NB4 (cell line): ENCODE measurements around the gene LYRM2.
"Not testable (repeated sequence)": the region's sequence is repeated elsewhere in the genome, so short reads cannot be mapped to it uniquely, and the experiment has no call there.

Experiments
- CTCF ChIP-seq: IDR thresholded peaks from one replicate; pipeline ENCODE4 v1.5.1; 2012; ENCODE audit warnings: low read depth, low read length
- MAX ChIP-seq: IDR thresholded peaks from 2 replicates; pipeline ENCODE4 v1.6.1; 2011; ENCODE audit warnings: low read depth, low read length
- MYC ChIP-seq: IDR thresholded peaks from 2 replicates; pipeline ENCODE4 v1.6.1; 2011; ENCODE audit warnings: low read depth, low read length
- POLR2A ChIP-seq: IDR thresholded peaks from 2 replicates; pipeline ENCODE4 v1.6.1; 2011; ENCODE audit warnings: mild to moderate bottlenecking; ENCODE audit not compliant: insufficient read length; ENCODE audit errors: extremely low read depth

DNA sequence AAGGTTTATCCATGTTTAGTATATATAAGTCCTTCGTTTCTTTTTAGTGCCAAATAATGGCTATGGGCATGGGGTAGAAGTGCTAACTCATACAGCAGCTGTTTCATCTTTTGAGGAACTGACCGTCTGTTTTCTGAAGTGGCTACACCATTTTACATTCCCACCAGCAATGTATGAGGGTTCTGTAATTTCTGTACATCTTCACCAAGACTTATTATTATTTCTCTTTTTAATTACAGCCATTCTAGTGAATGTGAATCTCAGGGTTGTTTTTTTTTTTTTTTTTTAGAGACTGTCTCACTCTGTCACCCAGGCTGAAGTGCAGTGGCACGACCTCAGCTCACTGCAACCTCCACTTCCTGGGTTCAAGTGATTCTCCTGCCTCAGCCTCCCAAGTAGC is 2.1 kb downstream of the LYRM2 start:
- TF ChIP-seq CTCF, POLR2A, MYC, MAX: not testable (repeated sequence)
